NCI-H524 treated with DMSO at 0.1 percent for 48 hours (cell line): ENCODE data around the gene ACYP2.
A peak's percentile ranks its signal among the peaks of the same experiment; 100 is the strongest.

Source experiments
- DNase-seq: peaks from one replicate; lab custom pipeline; 2025; lab: John Stamatoyannopoulos, UW

The ACYP2 gene

GRCh38 chr2:54158311-54158710, 42.9 kb downstream of the ACYP2 start:
- DNase-seq = no peak

DNA sequence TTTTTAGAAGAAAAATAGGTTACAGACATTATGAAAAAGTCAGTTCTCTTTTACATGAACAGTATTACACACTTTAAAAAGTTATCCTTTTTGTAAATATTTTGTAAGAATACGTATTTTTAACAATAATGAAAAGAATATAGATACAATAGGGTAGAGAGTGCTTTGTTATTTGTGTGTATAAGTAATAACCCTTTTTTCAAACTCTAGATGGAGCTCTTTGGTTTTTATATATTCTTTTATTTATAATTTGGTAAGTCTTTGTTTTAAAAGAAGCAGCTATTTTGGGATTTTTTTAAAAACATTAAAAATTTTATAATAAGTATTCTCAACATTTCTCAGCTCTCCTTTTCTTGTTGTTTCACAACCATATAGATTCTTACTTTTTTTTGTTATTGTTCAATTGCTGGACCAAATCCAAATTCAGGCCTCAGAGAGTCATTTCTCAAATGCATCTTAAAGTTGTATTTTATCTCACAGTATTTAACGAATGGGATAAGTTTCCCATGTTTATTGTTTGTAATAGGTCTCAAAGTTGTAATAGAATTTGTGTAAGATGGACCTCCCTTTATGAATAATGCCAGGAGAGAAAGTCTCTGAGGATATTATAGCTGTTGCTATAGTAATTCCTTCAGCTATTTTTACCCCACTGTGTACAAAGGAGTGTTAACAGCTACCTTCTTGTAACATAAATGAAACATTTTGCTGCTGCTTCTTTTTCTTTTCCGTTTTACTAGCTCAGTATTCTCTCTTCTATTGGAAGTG, 46.4 kb downstream of the ACYP2 start:
- DNase-seq = no peak

DNA sequence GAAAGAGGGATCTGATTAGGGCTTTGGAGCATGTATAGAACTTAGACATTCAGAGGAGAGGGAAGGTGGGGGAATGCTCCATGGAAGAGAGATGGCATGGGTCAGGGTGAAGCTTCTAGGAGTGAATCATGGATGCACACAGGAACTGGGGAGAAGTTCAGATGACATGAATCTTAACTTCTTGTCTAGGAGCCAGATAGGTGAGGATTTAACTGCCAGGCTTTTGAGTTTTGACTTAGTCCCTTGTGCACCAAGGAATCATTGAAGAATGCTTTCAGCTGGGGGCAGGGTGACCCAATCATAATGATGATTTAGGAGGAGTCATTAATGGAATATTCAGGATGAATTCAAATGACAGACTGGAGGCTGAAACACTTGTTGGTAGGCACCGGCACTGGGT, 48.7 kb downstream of the ACYP2 start:
- no peak for DNase-seq

- DNase-seq = no peak
Measured at GRCh38 chr2:54166121-54166773, 50.8 kb downstream of the ACYP2 start.

DNA sequence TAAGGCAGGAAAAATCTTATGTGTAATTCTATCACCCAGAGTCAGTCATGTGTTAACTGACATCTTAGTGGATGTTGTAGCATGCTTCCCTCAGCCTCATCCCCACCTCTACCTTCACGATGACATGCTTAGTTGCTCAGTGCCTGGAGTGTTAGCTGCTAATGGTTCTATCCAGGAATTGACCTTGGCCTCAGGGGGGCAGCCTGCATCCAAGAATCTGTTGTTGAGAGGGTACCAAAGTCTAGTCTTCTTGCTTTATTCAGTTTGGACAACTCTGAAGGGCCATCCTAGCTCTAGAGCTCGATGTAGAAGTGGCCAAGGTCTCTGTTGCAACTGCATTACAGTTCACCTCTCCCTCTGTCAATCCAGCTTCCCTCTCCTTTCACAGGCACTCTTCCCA, 61.2 kb downstream of the ACYP2 start:
- no peak for DNase-seq

DNA sequence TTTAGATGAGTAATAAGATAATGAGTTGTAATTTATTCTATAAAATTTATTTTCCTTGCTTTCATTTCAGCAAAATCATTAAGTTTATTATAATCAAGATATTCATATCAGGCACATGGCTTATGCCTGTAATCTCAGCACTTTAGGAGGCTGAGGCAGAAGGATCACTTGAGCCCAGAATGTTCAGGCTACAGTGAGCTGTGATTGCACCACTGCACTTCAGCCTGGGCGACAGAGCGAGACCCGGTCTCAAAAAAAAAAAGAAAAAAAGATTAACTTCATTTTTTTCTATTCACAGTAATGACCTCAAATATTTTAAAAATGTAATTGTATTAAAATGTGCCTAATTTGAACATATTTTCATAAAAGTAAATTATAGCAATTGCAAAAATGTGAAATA, 67.9 kb downstream of the ACYP2 start:
- no peak for DNase-seq

DNA sequence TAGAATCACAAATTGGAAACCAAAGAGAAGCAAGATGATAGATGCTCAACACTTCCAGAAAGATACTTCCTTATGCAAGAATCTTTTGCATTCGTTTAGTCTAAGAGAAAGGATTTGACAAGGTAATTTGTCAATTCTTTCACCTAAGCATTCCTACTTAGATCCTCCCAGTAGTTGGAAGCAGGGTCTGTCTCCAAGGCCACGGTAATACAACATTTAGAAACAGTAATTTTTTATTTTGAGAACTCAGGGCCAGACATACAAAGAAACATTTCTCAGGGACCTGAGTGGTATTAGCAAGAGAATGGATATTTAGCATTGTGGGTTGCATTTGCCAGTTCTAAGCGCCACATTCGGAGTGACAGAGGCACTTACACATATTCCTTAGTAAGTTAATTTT, 68.6 kb downstream of the ACYP2 start:
- no peak for DNase-seq

DNA sequence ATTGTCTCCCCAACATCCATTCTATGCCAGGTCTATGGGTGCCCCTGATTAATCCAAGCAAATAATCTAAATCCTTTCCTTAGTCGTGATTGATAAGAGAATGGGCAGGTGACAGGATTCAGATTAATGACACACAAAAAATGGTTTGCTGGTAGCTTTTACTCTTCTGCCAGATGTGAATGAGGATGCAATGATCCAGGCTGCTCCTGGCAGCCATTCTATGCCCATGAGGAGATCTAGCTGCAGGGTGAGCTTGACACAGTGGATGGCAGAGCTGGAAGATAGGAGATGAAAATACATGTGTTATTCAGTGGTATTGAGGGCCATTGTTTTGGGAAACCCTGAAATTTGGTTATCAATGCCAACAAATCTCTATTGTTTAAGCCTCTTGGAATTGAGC, 69.7 kb downstream of the ACYP2 start:
- no peak for DNase-seq

DNA sequence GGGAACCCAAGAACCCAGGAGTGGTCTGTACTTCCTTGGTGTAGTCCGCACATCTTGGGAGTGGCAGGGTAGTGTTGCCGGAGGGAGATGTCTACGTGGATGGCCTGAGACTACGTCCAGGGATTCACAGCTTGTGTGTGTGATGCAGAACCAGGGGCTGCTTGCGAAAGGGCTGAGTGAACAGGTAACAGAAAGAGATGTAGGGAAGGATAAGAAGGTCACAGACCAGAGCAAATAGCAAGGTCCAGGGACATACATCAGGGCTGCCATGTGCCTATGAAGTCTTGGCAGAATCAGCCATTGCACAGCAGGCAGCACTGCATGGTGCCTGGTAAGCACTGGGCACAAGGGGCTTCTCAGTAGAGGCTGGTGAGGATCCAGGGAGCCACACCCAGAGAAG, 71.9 kb downstream of the ACYP2 start:
- DNase-seq = no peak

DNA sequence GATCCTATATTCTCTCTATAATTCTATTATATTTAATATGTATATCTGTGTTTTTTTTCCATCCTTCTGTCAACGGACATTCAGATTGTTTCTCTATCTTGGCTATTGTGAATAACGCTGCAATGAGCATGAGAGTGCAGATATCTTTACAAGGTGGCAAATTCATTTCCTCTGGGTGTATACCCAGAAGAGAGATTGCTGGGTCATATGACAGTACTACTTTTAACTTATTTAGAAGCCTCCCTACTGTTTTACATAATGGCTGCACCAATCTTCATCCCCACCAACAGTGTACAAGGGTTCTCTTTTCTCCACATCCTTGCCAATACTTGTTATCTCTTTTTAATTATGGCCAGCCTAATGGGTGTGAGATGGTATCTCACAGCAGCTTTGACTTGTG, 74.1 kb downstream of the ACYP2 start:
- no peak for DNase-seq

DNA sequence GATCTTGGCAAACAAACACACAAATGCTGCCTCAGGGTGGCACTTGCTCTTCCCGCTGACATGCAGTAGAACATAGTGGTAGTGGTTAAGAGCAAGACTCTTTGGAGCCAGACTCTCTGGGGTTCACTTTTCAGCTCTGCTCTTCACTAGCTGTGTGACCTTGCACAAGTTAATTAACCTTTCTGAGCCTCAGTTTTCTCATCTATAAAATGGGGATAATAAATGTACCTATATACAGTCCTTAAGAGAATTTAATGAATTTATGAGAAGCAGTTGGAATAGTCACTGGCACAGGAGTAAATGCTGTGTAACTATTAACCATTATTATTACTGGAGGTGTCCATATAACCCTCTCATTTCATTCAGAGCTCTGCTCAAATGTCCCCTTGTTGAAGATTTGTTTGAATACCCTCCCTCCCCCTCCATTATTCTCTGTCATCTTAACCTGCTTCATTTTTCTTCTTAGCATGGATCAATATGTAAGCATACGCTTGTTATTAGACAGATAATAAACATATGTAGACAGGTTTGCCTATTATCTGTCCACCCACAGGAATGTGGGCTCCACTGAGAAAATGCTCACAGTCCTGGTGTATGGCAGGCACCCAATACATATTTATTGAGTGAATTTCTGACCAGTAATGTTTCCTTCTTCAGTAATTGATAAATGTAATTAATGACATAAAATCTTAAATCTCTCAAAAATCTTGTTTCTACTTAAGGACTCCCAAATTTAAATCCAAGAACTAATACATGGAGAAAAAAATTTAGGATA, 76.1 kb downstream of the ACYP2 start:
- DNase-seq = no peak

GRCh38 chr2:54194761-54195750, 79.6 kb downstream of the ACYP2 start:
- DNase-seq = no peak

GRCh38 chr2:54196646-54197045, 81.2 kb downstream of the ACYP2 start:
- no peak for DNase-seq

GRCh38 chr2:54204476-54204875, 89.1 kb downstream of the ACYP2 start:
- DNase-seq = no peak

DNA sequence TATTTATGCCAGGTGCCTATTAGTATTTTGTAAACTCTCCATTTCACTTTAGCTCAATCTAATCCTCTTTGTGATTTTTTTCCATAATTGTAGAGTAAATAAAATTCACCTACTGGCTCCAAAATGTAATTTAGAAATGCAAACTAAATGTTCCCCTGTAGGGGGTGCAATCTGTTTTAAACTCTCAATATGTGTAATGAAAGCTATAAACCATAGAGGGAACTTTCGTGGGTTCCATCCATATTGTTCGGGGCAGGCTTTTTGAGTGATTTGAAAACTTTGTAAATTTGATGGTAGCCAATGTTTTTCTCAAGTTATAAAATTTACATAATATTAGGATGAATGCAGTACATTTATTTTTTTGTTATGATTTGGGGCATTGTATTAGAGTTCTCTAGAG, 91.2 kb downstream of the ACYP2 start:
- DNase-seq = peak; percentile 15

DNA sequence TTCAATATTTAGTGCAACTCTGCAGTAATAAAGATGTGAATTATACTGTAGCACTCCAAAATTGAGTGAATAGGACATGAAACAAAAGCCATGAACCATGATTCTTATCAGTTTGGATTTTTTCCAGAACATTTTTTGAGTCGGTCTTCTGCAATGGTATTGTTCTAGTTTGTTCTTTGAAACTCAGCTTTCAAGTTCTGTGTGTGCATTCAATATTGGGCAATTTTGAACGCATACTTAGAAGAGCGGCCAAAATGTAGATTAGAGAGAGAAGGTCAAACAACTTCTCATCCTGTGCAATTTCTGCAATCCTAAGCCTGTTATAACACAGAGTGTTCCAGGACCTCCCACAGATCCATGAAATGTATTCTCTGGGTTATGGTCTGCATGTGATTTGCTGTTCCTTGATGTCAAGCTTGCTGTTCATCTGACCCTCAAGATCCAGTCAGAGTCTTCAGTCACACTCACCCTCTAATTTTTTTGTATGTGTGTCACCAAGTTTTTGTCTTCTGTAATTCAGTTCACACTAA, 92.3 kb downstream of the ACYP2 start:
- no peak for DNase-seq

GRCh38 chr2:54208364-54209240, 93.2 kb downstream of the ACYP2 start:
- DNase-seq = no peak

DNA sequence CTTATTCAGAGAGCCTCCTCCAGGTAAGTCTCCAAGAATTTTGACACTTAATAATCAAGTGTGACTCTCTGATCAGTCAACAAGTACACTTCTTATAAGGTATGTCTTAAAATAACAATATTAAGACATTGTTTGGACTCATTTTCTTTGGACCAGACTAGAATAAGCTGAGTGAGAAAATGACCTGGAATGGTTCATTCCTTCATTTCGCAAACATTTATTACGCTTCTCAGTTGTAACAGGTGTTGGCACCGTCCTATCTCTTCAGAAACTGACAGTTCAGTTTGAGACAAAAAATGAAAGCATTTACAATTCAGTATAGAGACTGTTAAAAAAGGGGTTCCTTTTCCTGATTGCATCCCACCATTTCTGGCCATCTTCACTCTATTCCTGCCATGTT, 94.0 kb downstream of the ACYP2 start:
- DNase-seq = no peak

- DNase-seq = no peak
Measured at GRCh38 chr2:54212456-54212855, 97.0 kb downstream of the ACYP2 start.

- no peak for DNase-seq
Measured at GRCh38 chr2:54213082-54213481, 97.7 kb downstream of the ACYP2 start.

GRCh38 chr2:54224997-54225396, 109.6 kb downstream of the ACYP2 start:
- no peak for DNase-seq
